ENCODE results near the gene SUGCT. TPM values are rescaled to one million over a fixed set of nuclear protein-coding genes. Genes with fewer than 3 reads are reported as not detected.

The SUGCT gene
- total RNA-seq, 4 donors from 2014 or later = 7.8 to 15.0 (median 12.8) TPM

- no peaks in the 10 kb centered on the region for H3K36me3 ChIP-seq
- no peaks in the 10 kb centered on the region for H3K27me3 ChIP-seq
- no peak overlapping the region for H3K4me3 ChIP-seq
- H3K27ac ChIP-seq (replicated peaks in 1 of 4) = no peak overlapping the region
- no peaks in the 10 kb centered on the region for H3K4me1 ChIP-seq
- no peak for TF ChIP-seq EP300 (IDR thresholded peaks at IDR 0.05)
- no peak for TF ChIP-seq CTCF (IDR thresholded peaks at IDR 0.05)
- no peak for TF ChIP-seq POLR2AphosphoS5 (IDR thresholded peaks at IDR 0.05)
- TF ChIP-seq POLR2A (IDR thresholded peaks at IDR 0.05; ENCODE audit: low read depth) = no peak
- no peak for DNase-seq (ENCODE audit: extremely low spot score)
- no peaks in the 10 kb centered on the region for H3K9me3 ChIP-seq
- 95% methylated on average over 4 of the region's 4 CpGs for WGBS
- intact Hi-C loops (cut with DNase I) = no loop called here
These were observed 519.4 kb downstream of the SUGCT start for GRCh38 chr7:40654171-40654570.

GRCh38 chr7:40655426-40655825, 520.6 kb downstream of the SUGCT start:
- no peaks in the 10 kb centered on the region for H3K4me1 ChIP-seq
- H3K9me3 ChIP-seq = no peaks in the 10 kb centered on the region
- no peaks in the 10 kb centered on the region for H3K36me3 ChIP-seq
- DNase-seq (ENCODE audit: extremely low spot score) = no peak
- H3K27ac ChIP-seq (replicated peaks in 1 of 4) = no peak overlapping the region
- no peaks in the 10 kb centered on the region for H3K27me3 ChIP-seq
- no peak for TF ChIP-seq POLR2AphosphoS5 (IDR thresholded peaks at IDR 0.05)
- no peak for TF ChIP-seq POLR2A (IDR thresholded peaks at IDR 0.05; ENCODE audit: low read depth)
- TF ChIP-seq CTCF (IDR thresholded peaks at IDR 0.05) = no peak
- no peak for TF ChIP-seq EP300 (IDR thresholded peaks at IDR 0.05)
- H3K4me3 ChIP-seq = no peak overlapping the region
- intact Hi-C loops (cut with DNase I) = no loop called here
- 90% methylated on average over 1 of the region's 1 CpG for WGBS

- H3K36me3 ChIP-seq = no peaks in the 10 kb centered on the region
- 85% methylated on average over 2 of the region's 2 CpGs for WGBS
- intact Hi-C loops (cut with DNase I) = no loop called here
- H3K27ac ChIP-seq (replicated peaks in 1 of 4) = no peak overlapping the region
- H3K4me1 ChIP-seq = no peaks in the 10 kb centered on the region
- no peak overlapping the region for H3K4me3 ChIP-seq
- no peaks in the 10 kb centered on the region for H3K9me3 ChIP-seq
- H3K27me3 ChIP-seq = no peaks in the 10 kb centered on the region
- TF ChIP-seq CTCF (IDR thresholded peaks at IDR 0.05) (no peak), EP300 (IDR thresholded peaks at IDR 0.05) (no peak), POLR2AphosphoS5 (IDR thresholded peaks at IDR 0.05) (no peak), POLR2A (IDR thresholded peaks at IDR 0.05; ENCODE audit: low read depth) (no peak)
- DNase-seq (ENCODE audit: extremely low spot score) = no peak
These were observed 521.5 kb downstream of the SUGCT start for GRCh38 chr7:40656349-40656748.

- Histone ChIP-seq H3K27me3 (no peaks in the 10 kb centered on the region), H3K4me3 (no peak overlapping the region), H3K27ac (replicated peaks in 1 of 4) (no peak overlapping the region), H3K4me1 (no peaks in the 10 kb centered on the region), H3K9me3 (no peaks in the 10 kb centered on the region), H3K36me3 (no peaks in the 10 kb centered on the region)
- no peak for TF ChIP-seq POLR2A (IDR thresholded peaks at IDR 0.05; ENCODE audit: low read depth)
- no peak for TF ChIP-seq CTCF (IDR thresholded peaks at IDR 0.05)
- TF ChIP-seq POLR2AphosphoS5 (IDR thresholded peaks at IDR 0.05) = no peak
- no peak for TF ChIP-seq EP300 (IDR thresholded peaks at IDR 0.05)
- DNase-seq (ENCODE audit: extremely low spot score) = peak; percentile 82
- intact Hi-C loops (cut with DNase I) = no loop called here
- 89% methylated on average over 2 of the region's 2 CpGs for WGBS
These were observed 523.9 kb downstream of the SUGCT start for GRCh38 chr7:40658729-40659128.

- H3K4me1 ChIP-seq = no peaks in the 10 kb centered on the region
These were observed 524.4 kb downstream of the SUGCT start for GRCh38 chr7:40659231-40659630.

More at GRCh38 chr7:40659231-40659630, 524.4 kb downstream of the SUGCT start:
- no peak for TF ChIP-seq POLR2AphosphoS5 (IDR thresholded peaks at IDR 0.05)
- TF ChIP-seq CTCF (IDR thresholded peaks at IDR 0.05) = no peak
- TF ChIP-seq POLR2A (IDR thresholded peaks at IDR 0.05; ENCODE audit: low read depth) = no peak
- TF ChIP-seq EP300 (IDR thresholded peaks at IDR 0.05) = no peak
- no peaks in the 10 kb centered on the region for H3K9me3 ChIP-seq
- peak; percentile 37 for DNase-seq (ENCODE audit: extremely low spot score)
- intact Hi-C loops (cut with DNase I) = no loop called here
- no peak overlapping the region for H3K4me3 ChIP-seq
- no peaks in the 10 kb centered on the region for H3K27me3 ChIP-seq
- WGBS = 59% methylated on average over 2 of the region's 2 CpGs
- H3K27ac ChIP-seq (replicated peaks in 1 of 4) = no peak overlapping the region
- H3K36me3 ChIP-seq = no peaks in the 10 kb centered on the region

Measured in esophagus muscularis mucosa (tissue), 4 donors.